IgD-negative memory B cell (primary cell): ENCODE results near the gene SHANK2. TPM values are rescaled to one million over a fixed set of nuclear protein-coding genes. Genes with fewer than 3 reads are reported as not detected.

ENCODE experiments used
- H3K27ac Mint-ChIP-seq, 3 donors: one replicate each; pipeline ENCODE4 v1.8.0; 2020 to 2022; ENCODE audit warnings: mild to moderate bottlenecking in 3 of 3, mixed read lengths in 3 of 3, moderate library complexity in 1 of 3
- H3K27me3 Mint-ChIP-seq: one replicate; pipeline ENCODE4 v1.8.0; 2021; ENCODE audit warnings: mixed read lengths
- H3K36me3 Mint-ChIP-seq: one replicate; pipeline ENCODE4 v1.8.0; 2020; ENCODE audit warnings: mild to moderate bottlenecking, mixed read lengths
- H3K4me1 Mint-ChIP-seq, 3 donors: one replicate each; pipeline ENCODE4 v1.8.0; 2020 to 2022; ENCODE audit warnings: mixed read lengths in 3 of 3, mild to moderate bottlenecking in 1 of 3
- H3K4me3 Mint-ChIP-seq, 4 donors: one replicate each; pipeline ENCODE4 v1.8.0; 2020 to 2022; ENCODE audit warnings: mild to moderate bottlenecking in 4 of 4, mixed read lengths in 4 of 4, moderate library complexity in 3 of 4
- H3K9me3 Mint-ChIP-seq, 3 donors: one replicate each; pipeline ENCODE4 v1.8.0; 2020 to 2021; ENCODE audit warnings: mixed read lengths in 3 of 3, mild to moderate bottlenecking in 1 of 3
- polyA plus RNA-seq: library from polyadenylated mRNA; unstranded; fragments of 300-500 nt; fragmentation: Illumina TruSeq; gene quantifications from one replicate; pipeline ENCODE4 v1.2.3, GENCODE V29; 2021

The SHANK2 gene
- not detected for polyA plus RNA-seq

GRCh38 chr11:71252269-71252769, at the start of gene SHANK2:
Gene SHANK2, minus strand, starts transcription at chr11:71252577. Its CDS starts 105,251 bp downstream, at chr11:71147326.
- Mint-ChIP-seq H3K27me3 (peaks cover 47% of the 10 kb centered on the region), H3K4me1 (peaks cover 0 to 7% (median 5%) of the 10 kb centered on the region in 3 donors), H3K9me3 (peaks cover 0 to 5% (median 0%) of the 10 kb centered on the region in 3 donors), H3K36me3 (peaks cover 2% of the 10 kb centered on the region), H3K4me3 (peak within 1 kb of the TSS; percentile 63 to 82 (median 75)), H3K27ac (peak within 1 kb of the TSS in 1 of 3 donors; percentile 39)

- H3K4me1 Mint-ChIP-seq: no peaks in the 10 kb centered on the region
- H3K27me3 Mint-ChIP-seq: peaks cover 11% of the 10 kb centered on the region
- H3K36me3 Mint-ChIP-seq: no peaks in the 10 kb centered on the region
- no peak overlapping the region for H3K27ac Mint-ChIP-seq
- no peak overlapping the region for H3K4me3 Mint-ChIP-seq
- no peaks in the 10 kb centered on the region for H3K9me3 Mint-ChIP-seq
These were observed 49.6 kb upstream of the SHANK2 start for GRCh38 chr11:71301858-71302533.

DNA sequence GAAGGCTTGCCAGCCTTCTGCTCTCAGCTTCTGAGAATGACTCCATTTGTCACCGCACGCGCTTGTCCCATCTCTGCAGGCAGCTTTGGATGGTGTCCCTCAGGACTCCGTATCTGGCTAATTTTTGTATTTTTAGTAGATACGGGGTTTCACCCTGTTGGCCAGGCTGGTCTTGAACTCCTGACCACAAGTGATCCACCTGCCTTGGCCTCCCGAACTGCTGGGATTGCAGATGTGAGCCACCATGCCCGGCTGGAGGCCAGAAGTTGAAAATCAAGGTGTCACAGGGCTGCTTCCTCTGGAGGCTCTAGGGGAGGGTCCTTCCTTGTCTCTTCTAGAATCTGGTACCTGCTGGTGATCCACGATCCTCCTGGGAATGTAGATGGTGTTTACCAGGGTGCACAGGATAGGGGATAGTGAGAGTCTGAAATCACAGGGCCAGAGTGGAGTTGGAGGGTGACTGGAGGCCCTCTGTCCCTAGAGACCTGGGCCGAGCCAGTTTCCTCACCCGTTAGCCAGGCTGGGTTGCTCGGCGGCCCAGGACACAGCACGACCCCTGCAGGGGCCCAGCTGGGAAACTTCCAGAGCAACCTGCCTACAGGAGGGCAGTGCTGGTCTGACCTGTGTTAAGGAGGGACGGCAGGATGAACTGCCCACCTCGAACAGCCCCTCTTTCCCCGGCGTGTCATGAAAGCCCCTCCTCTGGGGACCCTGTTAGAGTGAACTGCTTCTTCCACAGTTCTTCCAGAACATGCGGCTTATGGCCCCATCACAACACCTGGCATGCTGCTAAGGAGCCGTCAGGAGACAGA, 48.9 kb upstream of the SHANK2 start:
- H3K27ac Mint-ChIP-seq: no peak overlapping the region
- H3K4me1 Mint-ChIP-seq: no peaks in the 10 kb centered on the region
- H3K4me3 Mint-ChIP-seq: no peak overlapping the region
- peaks cover 0 to 4% (median 0%) of the 10 kb centered on the region in 3 donors for H3K9me3 Mint-ChIP-seq
- H3K36me3 Mint-ChIP-seq: no peaks in the 10 kb centered on the region
- H3K27me3 Mint-ChIP-seq: peaks cover 11% of the 10 kb centered on the region

DNA sequence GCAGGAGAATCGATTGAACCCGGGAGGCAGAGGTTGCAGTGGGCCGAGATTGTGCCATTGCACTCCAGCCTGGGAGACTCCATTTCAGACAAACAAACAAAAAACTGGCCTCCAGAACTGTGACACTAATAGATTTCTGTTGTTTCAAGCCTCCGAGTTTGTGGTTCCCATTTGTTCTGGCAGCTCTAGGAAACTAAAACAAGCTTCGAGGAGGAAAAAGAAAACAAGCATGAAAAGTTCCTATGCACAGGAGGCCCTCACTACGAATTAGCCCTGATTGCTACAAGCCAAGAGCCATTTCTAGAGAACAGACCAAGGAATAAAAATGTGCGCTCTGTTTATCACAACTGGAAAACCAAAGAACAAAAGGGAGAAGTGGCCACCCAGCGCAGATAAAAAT, 47.8 kb upstream of the SHANK2 start:
- no peaks in the 10 kb centered on the region for H3K4me1 Mint-ChIP-seq
- H3K27ac Mint-ChIP-seq: no peak overlapping the region
- H3K27me3 Mint-ChIP-seq: peaks cover 14% of the 10 kb centered on the region
- peaks cover 0 to 4% (median 2%) of the 10 kb centered on the region in 3 donors for H3K9me3 Mint-ChIP-seq
- H3K36me3 Mint-ChIP-seq: no peaks in the 10 kb centered on the region
- H3K4me3 Mint-ChIP-seq: no peak overlapping the region

DNA sequence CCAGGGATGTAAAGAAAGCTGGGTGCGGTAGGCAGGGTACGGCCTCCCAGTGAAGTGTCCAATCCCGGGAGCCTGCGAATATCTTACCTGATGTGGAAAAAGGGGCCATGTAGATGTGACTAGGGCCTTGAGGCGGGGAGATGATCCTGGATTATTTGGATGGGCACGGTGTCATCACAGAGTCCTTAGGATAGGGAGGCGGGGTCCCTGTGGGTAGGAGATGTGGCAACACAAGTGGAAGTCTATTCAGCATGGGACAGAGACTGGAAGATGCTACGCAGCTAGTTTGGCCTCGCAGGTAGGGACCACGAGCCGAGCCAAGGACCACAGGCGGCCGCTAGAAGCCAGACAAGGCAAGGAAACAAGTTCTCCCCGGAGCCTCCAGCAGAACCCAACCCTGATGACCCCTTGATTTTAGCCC, 46.4 kb upstream of the SHANK2 start:
- Mint-ChIP-seq H3K27ac (no peak overlapping the region), H3K36me3 (no peaks in the 10 kb centered on the region), H3K4me1 (no peaks in the 10 kb centered on the region), H3K4me3 (no peak overlapping the region), H3K27me3 (peaks cover 14% of the 10 kb centered on the region), H3K9me3 (peaks cover 0 to 4% (median 2%) of the 10 kb centered on the region in 3 donors)

- Mint-ChIP-seq H3K27ac (no peak overlapping the region), H3K4me1 (no peaks in the 10 kb centered on the region), H3K27me3 (peaks cover 18% of the 10 kb centered on the region), H3K36me3 (no peaks in the 10 kb centered on the region), H3K9me3 (peaks cover 0 to 4% (median 2%) of the 10 kb centered on the region in 3 donors), H3K4me3 (no peak overlapping the region)
These were observed 45.7 kb upstream of the SHANK2 start for GRCh38 chr11:71298016-71298550.

DNA sequence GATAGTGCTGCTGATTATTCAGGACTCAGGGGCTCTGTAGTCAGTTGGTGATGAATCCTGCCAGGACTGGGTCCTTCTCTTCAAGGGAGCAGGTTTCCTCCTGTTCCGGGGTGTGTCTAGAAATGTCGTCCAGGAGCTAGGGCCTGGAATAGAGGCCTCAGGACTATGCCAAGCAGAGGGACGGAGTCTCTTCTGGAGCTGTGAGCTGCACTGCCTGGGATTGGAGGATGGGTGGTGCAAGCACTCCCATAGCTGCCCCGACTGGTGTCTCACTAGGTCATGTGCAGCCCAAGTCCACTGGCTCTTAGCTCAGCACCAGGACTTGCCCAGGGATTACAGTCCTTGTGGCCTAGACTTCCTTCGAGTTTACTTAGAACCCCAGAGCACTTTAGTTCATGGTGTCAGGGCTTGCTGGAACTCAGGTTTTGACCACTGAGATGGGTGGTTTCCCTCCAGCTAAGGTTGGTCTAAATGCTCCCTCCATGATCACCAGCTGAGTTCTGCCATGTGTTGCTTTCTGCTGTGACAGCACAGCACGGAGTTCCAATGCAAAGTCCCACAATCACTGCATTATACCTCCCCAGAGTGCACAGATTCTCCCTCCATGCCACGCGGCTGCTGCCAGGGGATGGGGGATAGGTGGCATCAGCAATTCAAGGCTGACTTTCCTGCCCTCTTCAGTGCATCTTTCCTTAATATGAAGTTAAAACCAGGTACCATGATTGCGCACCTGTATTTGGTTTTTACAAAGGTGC, 42.6 kb upstream of the SHANK2 start:
- Mint-ChIP-seq H3K27ac (no peak overlapping the region), H3K36me3 (peaks cover 1% of the 10 kb centered on the region)

DNA sequence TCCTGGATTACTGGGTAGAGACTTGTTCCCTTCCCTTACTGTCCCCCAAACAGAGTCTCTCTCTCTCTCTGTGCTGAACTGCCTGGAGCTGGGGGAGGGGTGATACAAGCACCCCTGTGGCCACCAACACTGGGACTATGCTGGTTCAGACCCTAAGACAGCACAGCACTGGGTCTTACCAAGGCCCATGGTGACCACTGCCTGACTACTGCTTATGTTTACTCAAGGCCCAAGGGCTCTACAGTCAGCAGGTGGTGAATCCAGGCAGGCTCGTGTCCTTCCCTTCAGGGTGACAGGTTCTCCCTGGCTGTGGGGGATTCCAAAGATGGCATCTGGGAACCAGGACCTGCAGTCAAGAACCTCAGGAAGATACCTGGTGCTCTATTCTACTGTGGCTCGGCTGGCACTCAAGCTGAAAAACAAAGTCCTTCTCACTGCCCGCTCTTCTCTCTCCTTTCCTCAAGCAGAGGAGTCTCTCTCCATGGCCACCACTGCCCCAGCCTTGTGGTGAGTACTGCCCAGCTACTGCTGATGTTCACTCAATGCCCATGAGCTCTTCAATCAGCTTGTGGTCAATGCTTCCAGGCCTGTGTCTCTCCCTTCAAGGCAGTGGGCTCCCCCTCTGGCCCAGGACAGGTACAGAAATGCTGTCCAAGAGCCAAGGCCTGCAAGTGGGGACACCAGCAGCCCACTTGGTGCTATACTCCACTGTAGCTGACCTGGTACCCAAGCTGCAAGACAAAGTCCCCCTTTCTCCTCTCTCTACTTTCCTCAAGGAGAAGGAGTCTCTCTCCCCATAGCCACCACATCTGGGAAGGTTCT, 41.8 kb upstream of the SHANK2 start:
- H3K27me3 Mint-ChIP-seq: peaks cover 10% of the 10 kb centered on the region
- H3K4me1 Mint-ChIP-seq: no peaks in the 10 kb centered on the region
- H3K9me3 Mint-ChIP-seq: peaks cover 7 to 35% (median 22%) of the 10 kb centered on the region in 3 donors
- H3K27ac Mint-ChIP-seq: no peak overlapping the region
- H3K4me3 Mint-ChIP-seq: no peak overlapping the region
- peaks cover 1% of the 10 kb centered on the region for H3K36me3 Mint-ChIP-seq

More for the DNA sequence above, 42.6 kb upstream of the SHANK2 start:
- Mint-ChIP-seq H3K27me3 (peaks cover 13% of the 10 kb centered on the region), H3K9me3 (peaks cover 4 to 27% (median 17%) of the 10 kb centered on the region in 3 donors), H3K4me3 (no peak overlapping the region), H3K4me1 (no peaks in the 10 kb centered on the region)

DNA sequence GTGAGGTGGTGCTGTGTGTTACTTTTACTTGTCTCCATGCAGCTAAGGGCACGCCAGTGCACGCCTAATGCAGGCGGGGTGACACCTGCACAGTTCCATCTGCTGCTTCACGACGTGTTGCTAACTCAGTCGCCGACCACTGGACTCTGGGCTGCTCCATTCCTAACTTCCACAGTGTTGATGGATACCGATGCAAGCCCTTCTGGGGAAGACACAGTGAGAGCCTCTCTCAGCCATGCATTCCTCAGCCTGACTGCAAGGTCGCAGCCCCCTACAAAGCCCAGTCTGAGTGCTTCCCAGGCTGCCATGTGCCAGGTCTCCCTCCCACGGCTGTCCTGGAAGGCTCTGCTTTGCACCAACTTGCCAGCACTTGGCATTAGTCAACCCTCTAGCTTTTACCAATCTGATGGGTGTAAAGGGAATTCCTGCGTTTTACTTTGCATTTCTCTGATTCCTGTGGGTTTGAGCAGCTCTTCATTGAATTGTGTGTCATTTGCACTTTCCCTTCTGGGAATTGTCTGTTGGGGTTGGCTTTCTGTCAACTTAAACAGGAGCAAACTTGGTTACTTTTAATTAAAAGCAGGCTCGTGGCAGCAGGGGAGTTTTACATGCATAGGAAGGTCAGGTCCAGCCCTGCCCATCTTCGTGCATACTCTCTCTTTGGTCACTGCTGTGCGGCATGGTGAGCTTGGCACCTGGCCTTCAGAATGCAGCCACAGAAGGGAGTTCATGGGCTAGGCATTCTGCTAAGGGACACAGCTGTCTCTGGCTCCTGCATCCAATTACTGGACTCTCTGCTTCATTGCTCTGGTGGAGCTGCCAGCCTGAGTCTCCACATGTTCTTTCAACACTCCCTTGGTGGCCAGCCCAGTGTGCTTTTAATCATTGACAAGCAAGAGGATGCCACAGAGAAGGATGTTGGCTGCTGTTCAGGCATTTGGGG, 34.6 kb upstream of the SHANK2 start:
- peaks cover 0 to 2% (median 0%) of the 10 kb centered on the region in 3 donors for H3K4me1 Mint-ChIP-seq
- H3K27ac Mint-ChIP-seq: peak overlapping the region in 1 of 3 donors; percentile 46
- H3K27me3 Mint-ChIP-seq: peaks cover 5% of the 10 kb centered on the region
- H3K9me3 Mint-ChIP-seq: peaks cover 7 to 32% (median 19%) of the 10 kb centered on the region in 3 donors
- H3K4me3 Mint-ChIP-seq: no peak overlapping the region
- peaks cover 1% of the 10 kb centered on the region for H3K36me3 Mint-ChIP-seq

- peaks cover 0 to 2% (median 0%) of the 10 kb centered on the region in 3 donors for H3K4me1 Mint-ChIP-seq
- H3K36me3 Mint-ChIP-seq: peaks cover 1% of the 10 kb centered on the region
- H3K27ac Mint-ChIP-seq: no peak overlapping the region
- H3K9me3 Mint-ChIP-seq: peaks cover 3 to 16% (median 11%) of the 10 kb centered on the region in 3 donors
- H3K27me3 Mint-ChIP-seq: peaks cover 4% of the 10 kb centered on the region
- no peak overlapping the region for H3K4me3 Mint-ChIP-seq
These were observed 32.7 kb upstream of the SHANK2 start for GRCh38 chr11:71285111-71285510.

- H3K4me3 Mint-ChIP-seq: no peak overlapping the region
These were observed 32.2 kb upstream of the SHANK2 start for GRCh38 chr11:71284525-71285092.

GRCh38 chr11:71283971-71284441, 31.6 kb upstream of the SHANK2 start:
- Mint-ChIP-seq H3K9me3 (peaks cover 0 to 5% (median 4%) of the 10 kb centered on the region in 3 donors), H3K27ac (no peak overlapping the region), H3K4me1 (peaks cover 0 to 2% (median 0%) of the 10 kb centered on the region in 3 donors), H3K27me3 (peaks cover 6% of the 10 kb centered on the region), H3K4me3 (no peak overlapping the region), H3K36me3 (peaks cover 1% of the 10 kb centered on the region)

More at GRCh38 chr11:71284525-71285092, 32.2 kb upstream of the SHANK2 start:
- Mint-ChIP-seq H3K4me1 (peaks cover 0 to 2% (median 0%) of the 10 kb centered on the region in 3 donors), H3K36me3 (peaks cover 1% of the 10 kb centered on the region), H3K27me3 (peaks cover 5% of the 10 kb centered on the region), H3K9me3 (peaks cover under 1 to 11% (median 8%) of the 10 kb centered on the region in 3 donors), H3K27ac (no peak overlapping the region)
